Testis (tissue), 2 donors: ENCODE results near the gene AQP4.

ENCODE experiments used
- POLR2A ChIP-seq: fragments of 450-650 bp; IDR thresholded peaks from one replicate; pipeline ENCODE4 v1.6.1; 2017; ENCODE audit warnings: antibody characterized with exemption, mild to moderate bottlenecking, moderate library complexity
- TF ChIP-seq, protein P1 (sequence below), 3 experiments: fragments of 450-650 bp in 2 of 3; fragments of 200-600 bp in 1 of 3; sonication (generic) in 1 of 3; IDR thresholded peaks; one replicate each; pipeline ENCODE4 v1.5.1; 2016 to 2019; ENCODE audit warnings: antibody characterized with exemption in 3 of 3, mild to moderate bottlenecking in 2 of 3, moderate library complexity in 1 of 3

DNA sequence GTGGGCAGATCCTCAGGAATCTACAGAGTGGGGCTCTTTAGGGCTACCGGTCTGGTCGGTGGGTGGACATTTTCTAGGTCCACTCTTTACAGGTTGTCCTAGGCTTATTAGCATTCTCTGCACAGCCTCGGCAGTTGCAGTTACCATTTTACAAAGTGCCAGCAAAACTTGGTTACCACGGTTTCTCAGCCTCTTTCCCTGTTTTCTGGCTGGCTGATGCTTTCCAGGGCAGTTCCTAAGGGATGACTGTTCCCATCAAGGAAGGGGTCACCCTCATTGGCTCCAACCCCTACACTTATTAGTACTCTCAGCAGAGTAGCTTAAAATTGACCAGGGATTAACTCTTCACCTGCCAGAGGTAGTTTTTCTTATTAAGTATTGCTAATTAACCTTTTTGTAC, 2.0 kb upstream of the AQP4 start:
- no peak for TF ChIP-seq POLR2A
- TF ChIP-seq, protein P1, sequence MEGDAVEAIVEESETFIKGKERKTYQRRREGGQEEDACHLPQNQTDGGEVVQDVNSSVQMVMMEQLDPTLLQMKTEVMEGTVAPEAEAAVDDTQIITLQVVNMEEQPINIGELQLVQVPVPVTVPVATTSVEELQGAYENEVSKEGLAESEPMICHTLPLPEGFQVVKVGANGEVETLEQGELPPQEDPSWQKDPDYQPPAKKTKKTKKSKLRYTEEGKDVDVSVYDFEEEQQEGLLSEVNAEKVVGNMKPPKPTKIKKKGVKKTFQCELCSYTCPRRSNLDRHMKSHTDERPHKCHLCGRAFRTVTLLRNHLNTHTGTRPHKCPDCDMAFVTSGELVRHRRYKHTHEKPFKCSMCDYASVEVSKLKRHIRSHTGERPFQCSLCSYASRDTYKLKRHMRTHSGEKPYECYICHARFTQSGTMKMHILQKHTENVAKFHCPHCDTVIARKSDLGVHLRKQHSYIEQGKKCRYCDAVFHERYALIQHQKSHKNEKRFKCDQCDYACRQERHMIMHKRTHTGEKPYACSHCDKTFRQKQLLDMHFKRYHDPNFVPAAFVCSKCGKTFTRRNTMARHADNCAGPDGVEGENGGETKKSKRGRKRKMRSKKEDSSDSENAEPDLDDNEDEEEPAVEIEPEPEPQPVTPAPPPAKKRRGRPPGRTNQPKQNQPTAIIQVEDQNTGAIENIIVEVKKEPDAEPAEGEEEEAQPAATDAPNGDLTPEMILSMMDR (IDR thresholded peaks at IDR 0.05) = no peak
